NCI-H82 (cell line): Measurements from ENCODE around the gene TBC1D1.
A peak's percentile ranks its signal among the peaks of the same experiment; 100 is the strongest.
"Not testable (repeated sequence)": the region's sequence is repeated elsewhere in the genome, so short reads cannot be mapped to it uniquely, and the experiment has no call there.

Experiments
- DNase-seq: peaks from one replicate; lab custom pipeline; 2025; lab: John Stamatoyannopoulos, UW

Gene TBC1D1

DNA sequence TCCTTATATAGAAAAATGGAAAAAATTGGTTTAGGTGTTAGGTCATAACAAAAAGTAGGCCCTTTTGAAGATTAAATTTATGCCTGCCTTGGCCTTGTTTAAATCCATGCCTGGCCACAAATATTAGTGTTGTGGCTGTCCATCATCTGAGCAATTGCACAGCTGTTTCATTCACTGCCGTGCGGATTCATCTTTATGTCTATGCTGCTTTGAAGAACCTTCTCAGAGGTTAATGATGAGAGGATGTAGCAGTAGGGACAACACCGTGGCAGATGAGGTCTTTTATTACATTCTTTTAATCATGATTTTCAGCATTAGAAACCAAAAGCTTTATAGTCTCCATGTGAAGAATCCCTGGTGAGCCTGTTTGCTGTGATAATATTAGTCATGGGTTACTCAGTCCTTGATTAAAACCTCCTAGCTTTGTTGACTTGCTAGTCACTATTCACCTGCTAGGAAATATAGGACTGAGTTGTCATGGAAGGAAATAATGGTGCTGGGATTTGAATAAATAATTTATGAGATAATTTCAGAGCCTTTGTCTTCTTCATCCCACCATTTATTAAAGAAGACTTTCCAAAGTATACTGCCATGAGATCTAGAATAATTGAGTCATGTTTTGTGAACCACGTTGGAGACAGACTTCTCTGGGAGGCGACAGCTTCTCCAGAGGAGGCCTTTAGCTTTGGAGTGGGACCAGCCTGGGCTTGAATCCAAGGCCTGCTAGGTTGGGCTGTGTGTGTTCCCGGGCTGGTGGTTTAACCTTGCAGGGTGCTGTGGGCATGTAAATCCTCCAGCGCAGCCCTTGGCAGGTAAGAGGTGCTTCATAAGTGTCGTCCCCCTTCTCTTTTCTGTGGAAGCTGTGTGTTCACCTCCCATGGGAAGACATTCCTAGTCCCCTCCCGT lies 122.8 kb downstream of the TBC1D1 start:
- DNase-seq, result no peak

DNA sequence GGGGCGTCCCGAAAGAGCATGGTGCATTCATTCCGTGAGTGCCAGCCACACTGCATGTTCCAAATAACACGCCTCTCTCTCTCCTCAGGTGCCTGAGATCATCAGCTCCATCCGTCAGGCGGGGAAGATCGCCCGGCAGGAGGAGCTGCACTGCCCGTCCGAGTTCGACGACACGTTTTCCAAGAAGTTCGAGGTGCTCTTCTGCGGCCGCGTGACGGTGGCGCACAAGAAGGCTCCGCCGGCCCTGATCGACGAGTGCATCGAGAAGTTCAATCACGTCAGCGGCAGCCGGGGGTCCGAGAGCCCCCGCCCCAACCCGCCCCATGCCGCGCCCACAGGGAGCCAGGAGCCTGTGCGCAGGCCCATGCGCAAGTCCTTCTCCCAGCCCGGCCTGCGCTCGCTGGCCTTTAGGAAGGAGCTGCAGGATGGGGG lies 123.6 kb downstream of the TBC1D1 start:
- no peak for DNase-seq

DNA sequence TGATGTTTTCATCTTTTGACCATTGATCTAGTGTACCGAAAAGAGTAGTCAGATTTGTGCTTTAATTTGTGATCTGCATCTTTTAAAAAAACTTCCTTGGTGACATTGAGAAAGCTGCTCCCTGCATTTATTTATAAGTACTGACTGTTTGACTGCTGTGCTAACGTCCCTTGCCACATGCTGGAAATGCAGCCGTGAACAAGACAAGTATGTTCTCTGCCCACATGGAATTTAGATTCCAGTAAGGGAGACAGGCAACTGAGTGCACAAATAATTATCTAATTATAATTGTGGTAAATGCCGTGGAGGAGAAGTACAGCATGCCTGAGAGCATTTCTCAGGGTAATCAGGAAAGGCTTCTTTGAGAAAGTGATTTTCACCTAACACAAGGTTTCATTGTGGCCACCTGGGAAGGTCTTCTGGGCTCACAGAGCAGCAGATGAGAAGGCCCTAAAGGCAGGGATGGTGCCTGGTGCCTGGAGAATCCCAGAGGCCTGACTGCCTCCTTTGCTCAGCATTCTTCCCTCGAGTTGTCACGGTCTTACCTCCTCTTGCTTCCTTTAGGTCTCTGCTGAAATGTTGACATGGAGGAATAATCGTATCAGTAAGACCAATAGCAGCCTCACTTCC lies 125.1 kb downstream of the TBC1D1 start:
- DNase-seq, result no peak

DNA sequence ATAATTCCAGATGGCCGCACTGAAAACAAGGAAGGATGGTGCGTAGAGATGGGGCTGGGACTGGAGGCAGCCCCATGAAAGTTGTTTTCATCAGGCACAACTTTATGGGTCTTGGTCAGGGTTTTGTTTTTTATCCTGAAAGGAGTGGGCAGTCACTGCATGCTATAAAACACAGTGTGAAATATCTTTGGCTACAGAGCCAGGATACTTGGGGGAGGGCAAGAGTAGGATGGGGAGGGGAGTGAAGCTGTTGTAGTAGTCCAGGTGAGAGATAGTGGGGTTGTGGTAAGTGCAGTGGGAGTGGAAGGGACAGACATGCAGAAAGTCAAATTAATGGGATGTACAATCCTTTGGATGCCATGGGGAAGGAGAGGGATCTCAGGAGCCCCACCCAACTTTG lies 125.8 kb downstream of the TBC1D1 start:
- no peak for DNase-seq

DNA sequence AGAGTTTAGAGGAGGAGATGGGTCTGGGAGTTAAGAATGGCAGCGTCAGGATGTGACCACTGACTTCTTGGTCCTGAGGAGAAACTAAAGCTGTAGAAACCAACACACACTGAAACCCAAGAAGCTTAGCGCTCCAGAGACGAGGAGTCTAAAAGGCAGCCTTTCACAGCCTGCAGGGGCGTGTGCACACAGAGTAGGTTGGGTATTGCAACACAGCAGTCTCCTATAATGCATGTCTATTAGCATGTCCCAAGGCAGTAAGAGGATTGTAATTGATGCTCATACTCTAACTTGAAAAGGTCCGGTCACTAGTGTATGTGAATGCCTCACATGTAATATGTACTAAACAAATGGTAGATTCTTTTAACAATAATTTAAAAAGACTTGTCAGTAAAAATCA lies 126.7 kb downstream of the TBC1D1 start:
- no peak for DNase-seq

DNA sequence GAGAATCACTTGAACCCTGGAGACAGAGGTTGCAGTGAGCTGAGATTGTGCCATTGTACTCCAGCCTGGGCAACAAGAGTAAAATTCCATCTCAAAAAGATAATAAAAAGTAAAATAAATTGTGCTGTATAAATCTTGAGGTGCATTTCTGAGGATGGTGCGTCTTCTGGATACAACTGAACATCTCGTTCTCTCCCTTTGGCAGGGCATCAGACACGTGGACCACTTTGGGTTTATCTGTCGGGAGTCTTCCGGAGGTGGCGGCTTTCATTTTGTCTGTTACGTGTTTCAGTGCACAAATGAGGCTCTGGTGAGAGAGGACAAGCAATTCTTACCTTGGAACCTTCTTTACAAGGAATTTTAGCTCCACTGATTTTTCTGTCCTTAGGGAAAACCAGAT lies 129.5 kb downstream of the TBC1D1 start:
- DNase-seq, result no peak

DNA sequence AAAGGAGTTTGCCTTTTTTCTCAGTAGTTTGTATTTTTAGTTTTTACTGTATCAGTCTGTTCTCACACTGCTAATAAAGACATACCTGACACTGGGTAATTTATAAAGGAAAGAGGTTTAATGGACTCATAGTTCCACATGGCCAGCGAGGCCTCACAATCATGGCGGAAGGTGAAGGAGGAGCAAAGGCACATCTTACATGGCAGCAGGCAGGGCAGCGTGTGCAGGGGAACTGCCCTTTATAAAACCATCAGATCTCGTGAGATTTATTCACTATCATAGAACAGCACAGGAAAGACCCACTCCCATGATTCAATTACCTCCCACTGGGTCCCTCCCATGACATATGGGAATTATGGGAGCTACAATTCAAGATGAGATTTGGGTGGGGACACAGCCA lies 130.1 kb downstream of the TBC1D1 start:
- not testable (repeated sequence) for DNase-seq

DNA sequence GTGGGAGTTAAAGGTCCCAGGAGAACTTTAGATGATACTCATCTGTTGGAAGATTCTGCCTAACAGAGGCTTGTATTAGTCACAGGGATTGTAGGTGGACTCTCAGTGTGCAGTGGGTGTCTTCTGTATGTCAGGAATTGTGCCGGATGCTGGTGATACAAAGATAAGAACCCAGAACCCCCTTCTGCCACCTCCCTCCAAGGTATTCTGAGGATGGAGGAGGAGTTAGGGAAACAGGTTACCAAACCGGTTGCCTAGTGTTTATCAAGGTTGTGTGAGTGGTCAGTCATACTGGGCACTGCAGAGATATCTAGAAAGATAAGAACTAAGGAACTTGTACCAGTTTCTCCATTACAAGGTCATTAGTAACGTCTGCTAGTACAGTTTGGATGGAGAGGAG lies 130.9 kb downstream of the TBC1D1 start:
- no peak for DNase-seq

DNA sequence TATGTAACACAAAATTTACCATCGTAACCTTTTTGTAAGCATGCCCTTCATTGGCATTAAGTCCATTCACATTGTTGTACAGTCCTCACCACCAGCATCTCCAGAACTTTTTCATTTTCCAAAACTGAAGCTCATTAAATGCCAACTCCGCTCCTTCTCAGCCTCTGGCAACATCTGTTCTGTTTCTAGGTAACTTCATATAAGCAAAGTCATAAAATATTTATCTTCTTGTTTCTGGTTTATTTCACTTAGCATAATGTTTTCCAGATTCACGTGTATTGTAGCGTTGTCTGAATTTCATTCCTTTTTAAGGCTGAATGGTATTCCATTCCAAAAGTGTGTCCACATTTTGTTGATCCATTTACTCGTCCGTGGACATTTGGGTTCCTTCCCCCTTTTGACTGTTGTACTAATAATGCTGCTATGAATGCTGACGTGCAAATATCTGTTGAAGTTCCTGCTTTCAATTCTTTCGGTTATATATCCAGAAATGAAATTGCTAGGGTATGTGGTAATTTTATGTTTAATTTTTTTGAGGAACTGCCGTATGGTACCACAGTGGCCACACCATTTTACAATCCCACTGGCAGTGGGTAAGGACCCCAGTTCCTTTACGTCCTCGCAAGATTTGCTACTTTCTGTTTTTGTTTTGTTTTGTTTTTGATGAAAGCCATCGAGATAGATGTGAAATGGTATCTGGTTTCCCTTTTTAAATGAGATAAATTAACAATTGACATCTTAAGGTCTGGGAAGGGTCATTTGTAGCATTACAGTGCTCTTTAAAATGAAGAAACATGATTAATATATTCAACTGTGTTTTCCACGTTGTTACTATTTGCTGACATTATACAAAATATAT lies 132.7 kb downstream of the TBC1D1 start:
- DNase-seq, result no peak

DNA sequence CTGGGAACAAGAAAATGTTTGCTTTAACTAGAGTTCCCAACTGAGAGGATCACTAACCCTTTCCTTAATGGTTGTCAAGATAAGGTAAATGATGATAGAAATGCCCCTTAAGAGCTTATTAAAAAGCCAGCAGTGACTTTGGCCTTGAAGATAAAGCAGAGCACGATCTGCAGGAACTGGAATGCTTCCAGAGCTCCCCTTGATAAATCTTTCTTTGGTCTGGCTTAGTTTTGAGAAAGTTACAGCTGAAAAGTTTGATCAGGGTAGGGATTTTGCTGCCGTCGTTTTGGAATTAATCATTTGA lies 133.3 kb downstream of the TBC1D1 start:
- DNase-seq, result no peak

DNA sequence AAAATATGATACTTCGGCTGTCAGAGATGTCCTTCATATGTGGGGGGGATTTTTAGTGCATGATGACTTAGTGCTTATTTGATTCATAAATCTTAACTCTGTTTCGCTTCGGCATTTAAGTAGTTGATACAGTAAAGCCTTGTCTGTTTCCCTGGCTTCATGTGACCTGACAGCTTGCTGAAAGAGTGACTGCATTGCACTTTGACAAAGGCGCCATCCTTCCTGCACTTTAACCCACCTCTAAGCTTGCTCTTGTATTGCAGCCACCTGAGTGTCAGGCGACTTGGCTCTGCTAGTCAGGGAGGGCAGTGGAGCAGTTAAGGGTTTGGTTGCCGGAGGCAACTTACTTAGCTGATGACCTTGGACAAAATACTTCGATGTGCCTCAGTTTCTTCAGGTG lies 134.8 kb downstream of the TBC1D1 start:
- no peak for DNase-seq

DNA sequence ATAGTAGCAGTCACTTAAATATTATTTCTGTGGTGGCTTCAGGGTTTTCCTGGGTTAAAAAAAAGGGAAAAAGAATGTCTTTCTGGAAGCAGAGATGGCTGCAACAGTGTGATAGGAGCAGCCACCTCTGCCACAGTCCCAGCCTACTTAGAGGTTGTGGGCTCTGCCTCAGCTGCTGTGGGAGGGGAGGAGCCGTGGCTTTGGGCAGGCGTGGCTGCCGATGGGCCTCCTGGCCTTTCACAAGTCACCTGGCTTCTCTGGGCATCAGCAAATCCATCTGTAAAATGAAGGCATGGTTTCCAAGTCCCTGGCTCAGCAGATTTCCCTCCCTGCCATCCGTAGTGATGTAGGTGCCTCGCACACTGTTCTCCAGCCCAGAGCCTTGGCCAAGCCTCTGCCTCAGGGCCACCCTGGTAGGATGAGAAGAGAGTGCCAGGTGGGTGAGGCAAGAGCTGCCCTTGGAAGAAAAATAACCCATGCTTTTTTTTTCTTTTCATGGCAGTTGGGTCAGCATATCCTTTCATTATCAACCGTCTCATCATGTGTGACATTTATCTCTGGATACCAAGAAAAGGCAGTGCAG lies 135.4 kb downstream of the TBC1D1 start:
- no peak for DNase-seq

DNA sequence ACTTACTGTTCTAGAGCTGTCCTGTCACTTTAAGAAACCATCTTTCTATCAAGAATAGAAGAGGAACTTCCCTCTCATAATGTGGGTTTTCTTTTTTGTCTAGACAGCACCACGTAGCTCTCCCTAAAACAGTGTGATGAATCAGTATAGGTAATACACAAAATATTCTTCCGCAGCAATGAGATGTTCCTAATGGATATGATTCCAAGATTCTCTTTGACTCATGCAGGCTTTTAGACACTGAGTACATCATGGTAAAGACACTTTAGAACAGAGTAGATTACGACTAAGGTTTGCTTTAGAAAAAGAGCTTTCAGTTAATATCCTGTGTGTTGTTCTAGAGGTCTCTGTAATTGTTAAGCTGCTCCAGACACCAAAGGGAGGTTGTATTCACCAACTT lies 139.1 kb downstream of the TBC1D1 start:
- no peak for DNase-seq

DNA sequence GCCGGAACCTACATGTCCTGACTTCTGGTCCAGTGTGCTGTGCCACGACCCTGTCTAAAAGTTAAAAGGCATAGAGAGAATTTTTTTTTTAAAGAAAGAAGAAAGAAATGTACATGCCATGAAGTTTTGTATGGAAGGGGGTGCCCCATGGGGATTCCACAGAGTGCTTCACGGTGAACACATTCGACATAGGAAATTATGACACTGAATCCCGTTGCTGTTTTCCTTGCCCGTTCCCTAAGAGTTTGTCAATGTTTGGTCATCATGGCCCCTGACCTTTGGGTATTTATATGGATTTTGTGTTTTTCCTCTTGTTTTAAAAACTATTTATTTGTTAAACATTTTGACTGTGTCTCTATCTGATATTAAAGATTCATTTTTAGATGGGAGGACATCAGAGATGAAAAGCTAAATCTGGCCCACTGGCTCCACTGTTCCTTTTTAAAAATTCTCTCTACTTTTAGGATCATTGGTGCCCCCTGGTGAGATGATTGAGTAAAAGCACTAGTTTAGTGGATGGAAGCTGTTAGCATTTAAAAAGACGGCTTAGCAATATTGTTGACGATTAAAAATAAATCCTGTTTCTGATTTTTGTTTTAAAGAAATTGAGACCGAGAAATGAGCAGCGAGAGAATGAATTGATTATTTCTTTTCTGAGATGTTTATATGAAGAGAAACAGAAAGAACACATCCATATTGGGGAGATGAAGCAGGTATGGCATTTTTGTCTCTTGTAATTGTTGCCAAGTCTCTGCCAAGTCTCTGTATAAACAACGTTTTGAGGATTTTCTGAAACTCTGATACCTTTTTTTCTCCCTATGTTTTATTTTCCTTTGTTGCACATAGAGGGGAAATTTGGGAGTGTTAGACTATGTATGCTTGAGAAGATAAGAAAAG lies 144.3 kb downstream of the TBC1D1 start:
- DNase-seq, result peak; percentile 73

DNA sequence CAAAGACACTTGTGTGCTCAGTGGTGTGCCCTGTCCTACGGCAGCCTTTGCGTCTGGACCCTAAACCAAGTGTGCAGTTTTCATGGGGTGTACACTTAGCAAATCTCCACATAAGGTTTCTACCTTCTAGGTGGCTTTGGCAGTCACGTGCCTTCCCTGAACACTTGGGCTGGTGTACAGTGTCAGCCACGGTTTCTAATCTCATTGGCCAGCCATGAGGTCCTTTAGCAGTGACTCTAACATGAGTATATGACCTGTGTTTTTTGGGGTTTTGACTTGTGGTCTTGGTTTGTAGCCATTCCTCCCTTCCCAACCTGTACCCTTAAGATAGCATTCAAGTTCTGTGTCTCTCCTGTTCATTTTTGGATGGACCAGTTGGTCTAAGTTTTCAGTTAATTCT lies 145.7 kb downstream of the TBC1D1 start:
- no peak for DNase-seq

DNA sequence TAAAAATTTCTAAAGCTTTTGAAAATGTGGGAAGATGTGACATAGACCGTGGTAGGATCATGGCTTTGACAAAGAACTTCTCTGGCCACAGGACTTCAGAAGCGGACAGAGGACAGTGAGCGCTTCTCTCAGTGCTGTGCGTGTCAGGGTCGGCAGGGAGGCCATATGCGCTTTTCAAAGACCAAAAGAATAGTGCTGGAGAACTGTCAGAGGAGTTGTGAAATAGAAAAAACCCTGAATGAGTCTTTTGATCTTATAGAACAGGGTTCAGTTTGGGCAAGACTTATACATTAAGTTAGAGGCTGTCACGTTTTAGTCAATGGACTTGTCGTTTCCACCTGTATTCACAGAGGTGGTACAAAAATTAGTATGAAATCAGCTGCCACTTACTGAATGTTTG lies 146.7 kb downstream of the TBC1D1 start:
- DNase-seq, result no peak

DNA sequence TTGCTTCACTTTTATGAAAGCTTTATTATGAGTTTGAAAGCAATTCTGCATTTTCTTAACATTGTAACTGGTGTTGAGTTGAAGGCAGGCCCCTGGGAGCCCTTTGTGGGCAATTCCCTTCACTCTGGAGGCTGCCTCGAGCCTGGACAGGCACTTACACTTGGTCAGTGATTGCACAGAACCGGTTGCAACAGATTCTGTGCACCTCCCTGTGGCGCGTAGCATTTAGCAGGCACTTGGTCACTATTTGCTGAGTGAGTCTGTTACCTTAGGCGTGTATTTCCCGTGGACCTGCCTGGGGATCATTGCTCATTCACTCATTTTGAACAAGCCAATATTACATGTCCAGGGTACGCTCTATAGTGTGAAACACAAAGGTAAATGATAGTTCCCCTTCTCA lies 149.7 kb downstream of the TBC1D1 start:
- no peak for DNase-seq

DNA sequence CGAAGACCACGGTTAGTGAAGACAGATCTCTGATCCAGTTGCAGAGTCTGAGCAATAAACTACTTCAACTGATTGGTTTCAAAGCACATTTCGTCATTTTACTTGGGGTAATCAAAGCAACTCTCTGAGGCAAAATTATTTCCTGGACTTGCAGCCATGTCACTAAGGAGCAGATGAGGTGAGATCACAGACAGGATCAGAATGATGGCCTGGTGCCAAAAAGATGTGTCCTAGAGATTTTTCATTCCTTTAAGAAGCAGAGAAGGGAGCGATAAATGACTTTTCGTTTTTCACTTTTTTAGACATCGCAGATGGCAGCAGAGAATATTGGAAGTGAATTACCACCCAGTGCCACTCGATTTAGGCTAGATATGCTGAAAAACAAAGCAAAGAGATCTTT lies 153.2 kb downstream of the TBC1D1 start:
- peak; percentile 17 for DNase-seq

DNA sequence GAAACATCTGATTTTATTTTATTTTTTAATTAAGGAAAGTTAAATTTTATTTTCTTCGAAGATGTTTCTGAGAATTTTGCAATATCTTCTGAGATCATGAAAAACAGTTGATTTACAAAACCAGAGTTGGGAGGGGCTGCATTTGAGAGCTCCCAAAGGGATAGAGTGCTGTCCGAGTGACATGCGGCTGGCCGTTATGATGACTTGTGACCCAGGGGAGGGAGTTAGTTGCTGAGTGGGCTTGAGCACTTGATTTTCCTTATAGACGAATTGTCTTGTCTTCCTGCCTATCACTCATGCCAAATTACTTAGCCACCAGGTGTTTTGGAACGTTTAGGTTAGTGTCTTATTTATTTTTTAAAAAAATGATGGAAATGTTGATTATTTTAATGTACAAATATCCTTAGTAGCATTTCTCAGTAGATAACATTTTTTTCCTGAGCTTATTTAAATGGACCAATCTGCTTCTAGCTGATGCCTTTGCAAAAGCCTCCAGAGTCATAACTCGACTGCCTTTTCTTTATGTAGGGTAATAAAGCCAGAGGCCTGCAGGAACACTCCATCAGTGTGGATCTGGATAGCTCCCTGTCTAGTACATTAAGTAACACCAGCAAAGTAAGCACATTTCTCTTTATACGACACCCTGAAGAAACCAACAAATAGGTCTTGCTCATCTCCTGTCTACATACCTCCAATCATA lies 154.6 kb downstream of the TBC1D1 start:
- no peak for DNase-seq

DNA sequence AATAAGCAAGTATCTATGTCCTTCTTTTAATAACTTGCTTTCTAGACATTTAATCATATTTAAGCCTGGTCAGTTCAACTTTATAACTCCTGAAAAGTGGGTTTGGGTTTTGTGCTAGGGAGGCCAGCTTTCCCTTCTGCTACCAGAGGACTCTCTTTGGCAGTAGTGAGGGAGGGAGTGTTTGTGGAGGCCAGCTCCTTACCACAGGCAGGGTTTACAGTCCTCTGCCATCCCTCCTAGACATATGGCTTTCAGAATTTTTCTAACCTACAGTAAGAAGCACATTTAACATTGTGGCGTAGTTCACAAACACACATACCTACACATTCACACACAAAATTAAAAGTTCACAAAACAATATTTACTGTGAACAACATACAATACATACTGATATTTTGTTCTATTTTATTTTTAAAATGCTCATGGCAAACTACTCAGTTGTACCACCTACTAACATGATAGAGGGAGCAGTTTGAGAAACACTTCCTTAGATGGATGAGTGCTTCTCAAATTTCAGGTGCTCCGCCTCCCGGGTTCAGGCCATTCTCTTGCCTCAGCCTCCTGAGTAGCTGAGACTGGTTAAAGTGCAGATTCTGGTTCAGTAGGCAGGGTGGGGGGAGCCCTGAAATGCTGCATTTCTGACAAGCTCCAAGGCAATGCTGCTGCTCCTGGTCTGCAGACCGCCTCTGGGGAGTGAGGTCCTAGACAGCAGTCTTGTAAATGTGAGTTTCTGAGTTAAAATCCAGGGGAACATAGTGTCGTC lies 156.0 kb downstream of the TBC1D1 start:
- no peak for DNase-seq
